Gastrocnemius medialis (tissue), 4 donors: ENCODE data around the gene COL23A1. TPM values are rescaled to one million over a fixed set of nuclear protein-coding genes. Genes with fewer than 3 reads are reported as not detected.

Experiments
- ATAC-seq, 2 donors: fragments of 150-250 bp; one replicate each; pipeline ENCODE4 v1.9.1; 2016
- DNase-seq, 2 donors: peaks; one replicate each; pipeline ENCODE4 v3.0.0-alpha.2; 2019
- H3K27ac ChIP-seq, 4 donors: fragments of 200-600 bp; sonication (generic); 1 replicate in 1 of 4; 2 replicates in 3 of 4; pipeline ENCODE4 v1.5.1; 2016 to 2018; ENCODE audit warnings: mild to moderate bottlenecking in 2 of 4, moderate library complexity in 1 of 4
- H3K27me3 ChIP-seq, 3 donors: fragments of 200-600 bp; sonication (generic) in 2 of 3; 1 replicate in 1 of 3; 2 replicates in 2 of 3; pipeline versions ENCODE4 v1.5.1 to v1.6.0; 2016 to 2019; ENCODE audit warnings: mild to moderate bottlenecking in 1 of 3, moderate library complexity in 1 of 3
- H3K36me3 ChIP-seq, 2 donors: fragments of 200-600 bp; sonication (generic) in 1 of 2; one replicate each; pipeline ENCODE4 v1.5.1; 2017 to 2018
- H3K4me1 ChIP-seq, 2 donors: fragments of 200-600 bp; sonication (generic) in 1 of 2; one replicate each; pipeline ENCODE4 v1.5.1; 2016 to 2017; ENCODE audit warnings: mild to moderate bottlenecking in 2 of 2
- H3K4me3 ChIP-seq, 4 donors: fragments of 200-600 bp; sonication (generic) in 3 of 4; 1 replicate in 1 of 4; 2 replicates in 3 of 4; pipeline ENCODE4 v1.5.1; 2016 to 2019; ENCODE audit warnings: mild to moderate bottlenecking in 2 of 4
- H3K9me3 ChIP-seq, 3 donors: fragments of 200-600 bp; sonication (generic) in 2 of 3; 1 replicate in 1 of 3; 2 replicates in 2 of 3; pipeline ENCODE4 v1.5.1; 2016 to 2019
- POLR2A ChIP-seq, 2 donors: fragments of 450-650 bp; IDR thresholded peaks; one replicate each; pipeline ENCODE4 v1.6.1; 2017; ENCODE audit warnings: antibody characterized with exemption in 2 of 2, mild to moderate bottlenecking in 2 of 2, moderate library complexity in 2 of 2
- in situ Hi-C, 4 donors: fragments of 200-750 bp; cut with MboI; loops; one replicate each; pipeline versions ENCODE4 v1.15.0 to v1.8.0; 2017; ENCODE audit warnings: low sequenced_read_pairs in 4 of 4
- intact Hi-C: fragments of 100-400 bp; cut with DNase I; formaldehyde crosslinking; loops from one replicate; pipeline ENCODE4 v1.15.1; 2023; ENCODE audit warnings: low total_unique reads
- total RNA-seq, 4 donors: library from RNA; depleted of rRNA; stranded (reverse); fragments of >200 nt; gene quantifications; one replicate each; pipeline versions ENCODE4 v1.1.0 to v1.2.3, GENCODE V29; 2016
- TF ChIP-seq, protein P1 (sequence below), 5 experiments: fragments of 450-650 bp in 3 of 5; fragments of 200-600 bp in 2 of 5; sonication (generic) in 2 of 5; IDR thresholded peaks in 4 of 5; conservative IDR thresholded peaks in 1 of 5; 1 replicate in 4 of 5; 2 replicates in 1 of 5; pipeline ENCODE4 v1.5.1; 2016 to 2019; ENCODE audit warnings: antibody characterized with exemption in 5 of 5, mild to moderate bottlenecking in 3 of 5, moderate library complexity in 3 of 5

Gene COL23A1
- total RNA-seq, 4 donors from 2014 or later, result 0.62 to 1.1 (median 0.97) TPM; not detected in 1

DNA sequence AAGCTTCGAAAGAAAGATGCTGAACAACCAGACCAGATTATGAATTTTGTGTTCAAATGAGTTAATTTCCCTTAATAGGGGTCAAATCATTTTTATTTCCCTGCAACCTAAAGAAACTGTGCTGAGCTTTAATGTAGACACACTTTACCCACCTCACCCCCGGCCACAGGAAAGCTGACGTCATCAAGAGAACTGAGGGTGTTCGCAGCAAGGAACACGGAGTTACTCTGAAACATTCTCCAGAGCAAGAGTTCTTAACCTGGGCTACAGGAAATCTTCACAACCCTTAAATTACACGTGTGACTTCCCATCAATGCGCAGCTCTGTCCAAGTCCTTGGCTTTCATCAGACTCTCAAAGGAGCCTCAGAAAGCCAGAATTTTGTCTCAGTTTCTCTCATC lies 116.3 kb downstream of the COL23A1 start:
- in situ Hi-C loops (no loop called here), intact Hi-C loops (no loop called here)
- Histone ChIP-seq H3K27me3 (no peaks in the 10 kb centered on the region), H3K4me3 (no peak overlapping the region), H3K9me3 (peaks cover 0 to 3% (median 0%) of the 10 kb centered on the region in 3 donors), H3K4me1 (no peaks in the 10 kb centered on the region), H3K27ac (no peak overlapping the region), H3K36me3 (no peaks in the 10 kb centered on the region)
- DNase-seq, result no peak
- no peak for ATAC-seq
- TF ChIP-seq, protein P1, sequence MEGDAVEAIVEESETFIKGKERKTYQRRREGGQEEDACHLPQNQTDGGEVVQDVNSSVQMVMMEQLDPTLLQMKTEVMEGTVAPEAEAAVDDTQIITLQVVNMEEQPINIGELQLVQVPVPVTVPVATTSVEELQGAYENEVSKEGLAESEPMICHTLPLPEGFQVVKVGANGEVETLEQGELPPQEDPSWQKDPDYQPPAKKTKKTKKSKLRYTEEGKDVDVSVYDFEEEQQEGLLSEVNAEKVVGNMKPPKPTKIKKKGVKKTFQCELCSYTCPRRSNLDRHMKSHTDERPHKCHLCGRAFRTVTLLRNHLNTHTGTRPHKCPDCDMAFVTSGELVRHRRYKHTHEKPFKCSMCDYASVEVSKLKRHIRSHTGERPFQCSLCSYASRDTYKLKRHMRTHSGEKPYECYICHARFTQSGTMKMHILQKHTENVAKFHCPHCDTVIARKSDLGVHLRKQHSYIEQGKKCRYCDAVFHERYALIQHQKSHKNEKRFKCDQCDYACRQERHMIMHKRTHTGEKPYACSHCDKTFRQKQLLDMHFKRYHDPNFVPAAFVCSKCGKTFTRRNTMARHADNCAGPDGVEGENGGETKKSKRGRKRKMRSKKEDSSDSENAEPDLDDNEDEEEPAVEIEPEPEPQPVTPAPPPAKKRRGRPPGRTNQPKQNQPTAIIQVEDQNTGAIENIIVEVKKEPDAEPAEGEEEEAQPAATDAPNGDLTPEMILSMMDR (IDR thresholded peaks at IDR 0.05 in 4 of 5, conservative IDR thresholded peaks at IDR 0.05 in 1 of 5), result no peak
- TF ChIP-seq POLR2A (IDR thresholded peaks at IDR 0.05), result no peak

DNA sequence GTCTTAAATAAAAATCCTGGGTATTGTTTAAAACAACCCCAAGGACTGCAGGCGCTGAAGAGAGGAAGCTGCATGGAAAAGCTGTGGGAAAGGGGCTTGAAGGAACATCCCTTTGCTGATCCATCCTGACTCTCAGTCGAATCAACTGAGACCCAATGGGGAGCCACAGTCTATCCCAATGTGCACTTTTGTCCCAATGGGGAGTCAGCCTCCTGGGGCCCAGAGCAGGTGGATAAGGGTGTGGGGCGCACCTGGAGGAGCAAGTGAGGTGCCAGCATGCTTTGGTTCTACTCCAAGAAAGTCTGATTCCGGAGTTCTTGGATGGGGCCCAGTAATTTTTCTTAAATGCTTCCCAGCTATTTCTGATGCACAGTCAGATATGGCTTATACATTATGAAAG lies 118.1 kb downstream of the COL23A1 start:
- Histone ChIP-seq H3K4me1 (no peaks in the 10 kb centered on the region), H3K4me3 (no peak overlapping the region), H3K9me3 (peaks cover 0 to 3% (median 0%) of the 10 kb centered on the region in 3 donors), H3K27ac (no peak overlapping the region), H3K36me3 (no peaks in the 10 kb centered on the region), H3K27me3 (no peaks in the 10 kb centered on the region)
- TF ChIP-seq POLR2A (IDR thresholded peaks at IDR 0.05), result no peak
- TF ChIP-seq, protein P1 (IDR thresholded peaks at IDR 0.05 in 4 of 5, conservative IDR thresholded peaks at IDR 0.05 in 1 of 5), result no peak
- ATAC-seq (no peak), DNase-seq (no peak)
- in situ Hi-C loops (no loop called here), intact Hi-C loops (no loop called here)

DNA sequence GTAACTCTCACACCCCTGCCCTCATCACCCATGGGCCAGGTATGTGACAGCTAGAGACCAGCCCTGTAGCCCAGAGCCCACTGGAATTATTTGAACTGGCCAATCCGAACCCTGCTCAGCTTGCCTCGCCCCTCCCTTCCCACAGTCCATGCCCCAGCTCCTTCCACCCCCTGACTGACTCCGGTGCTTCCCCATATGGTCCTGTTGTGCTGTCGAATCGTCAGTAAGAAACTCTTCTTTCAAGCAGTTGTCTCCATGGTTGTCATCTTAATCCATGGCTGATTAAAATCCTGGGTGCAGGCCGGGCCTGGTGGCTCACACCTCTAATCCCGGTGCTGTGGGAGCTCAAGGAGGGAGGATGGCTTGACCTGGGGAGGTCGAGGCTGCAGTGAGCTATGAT lies 118.5 kb downstream of the COL23A1 start:
- Histone ChIP-seq H3K4me1 (no peaks in the 10 kb centered on the region), H3K9me3 (peaks cover 0 to 3% (median 0%) of the 10 kb centered on the region in 3 donors), H3K4me3 (no peak overlapping the region), H3K27me3 (no peaks in the 10 kb centered on the region), H3K36me3 (no peaks in the 10 kb centered on the region), H3K27ac (no peak overlapping the region)
- TF ChIP-seq, protein P1 (IDR thresholded peaks at IDR 0.05 in 4 of 5, conservative IDR thresholded peaks at IDR 0.05 in 1 of 5), result no peak
- TF ChIP-seq POLR2A (IDR thresholded peaks at IDR 0.05), result no peak
- in situ Hi-C loops, result no loop called here
- intact Hi-C loops, result no loop called here
- ATAC-seq (no peak), DNase-seq (no peak)

DNA sequence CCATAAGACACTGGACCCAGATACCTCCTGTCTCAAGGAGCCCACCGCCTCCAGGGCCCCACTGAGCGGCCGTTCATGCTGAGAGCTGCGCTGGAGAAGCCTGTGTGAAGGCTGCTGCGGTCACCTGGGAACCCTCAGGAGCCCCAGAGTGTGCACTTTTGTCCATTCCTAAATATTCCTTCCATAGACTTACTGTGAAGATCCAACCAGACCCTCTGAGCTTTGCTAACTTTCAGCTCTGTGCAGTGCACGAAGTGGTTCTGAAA lies 119.5 kb downstream of the COL23A1 start:
- in situ Hi-C loops, result no loop called here
- ATAC-seq (no peak), DNase-seq (no peak)
- TF ChIP-seq POLR2A (IDR thresholded peaks at IDR 0.05), result no peak
- TF ChIP-seq, protein P1 (IDR thresholded peaks at IDR 0.05 in 4 of 5, conservative IDR thresholded peaks at IDR 0.05 in 1 of 5), result no peak
- intact Hi-C loops, result no loop called here
- Histone ChIP-seq H3K27me3 (no peaks in the 10 kb centered on the region), H3K36me3 (no peaks in the 10 kb centered on the region), H3K9me3 (peaks cover 0 to 3% (median 0%) of the 10 kb centered on the region in 3 donors), H3K4me3 (no peak overlapping the region), H3K4me1 (no peaks in the 10 kb centered on the region), H3K27ac (no peak overlapping the region)

DNA sequence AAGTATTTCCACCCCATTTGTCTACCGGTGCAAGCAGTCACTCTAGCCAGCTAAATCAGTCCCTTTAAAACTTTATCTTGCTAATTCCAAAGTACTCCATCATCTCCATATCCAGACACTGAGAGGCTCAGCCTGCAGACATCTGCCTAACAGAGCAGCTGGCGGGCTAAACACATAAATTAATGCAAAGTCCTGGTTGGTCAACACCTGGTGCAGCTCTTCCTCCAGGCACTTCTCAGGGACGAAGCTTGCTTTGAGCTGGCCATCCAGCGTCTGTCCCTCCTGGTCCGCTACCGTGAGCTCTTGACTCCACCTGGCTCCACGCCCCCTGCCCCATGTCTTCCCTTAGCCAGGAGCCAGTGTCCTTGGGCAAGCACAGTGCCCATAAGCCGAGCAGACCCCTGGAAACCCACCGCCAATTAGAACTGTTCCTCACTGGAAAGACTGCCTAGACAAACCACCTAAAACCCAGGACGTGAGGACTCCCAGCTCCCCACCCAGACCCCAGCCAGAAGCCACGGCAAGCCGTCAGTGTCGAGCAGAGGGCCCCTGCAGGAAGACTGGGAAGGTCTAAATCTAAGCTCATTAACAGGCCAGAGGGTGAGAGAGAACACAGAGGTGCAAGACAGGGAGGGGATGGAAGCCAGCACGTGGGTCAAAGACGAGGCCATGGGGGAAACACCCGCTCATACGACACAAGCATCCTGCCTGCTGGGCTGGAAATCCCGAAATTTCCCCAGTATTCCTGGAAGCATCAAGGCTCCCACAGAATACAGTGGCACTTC lies 120.0 kb downstream of the COL23A1 start:
- intact Hi-C loops, result no loop called here
- TF ChIP-seq POLR2A (IDR thresholded peaks at IDR 0.05), result no peak
- TF ChIP-seq, protein P1 (IDR thresholded peaks at IDR 0.05 in 4 of 5, conservative IDR thresholded peaks at IDR 0.05 in 1 of 5), result no peak
- Histone ChIP-seq H3K9me3 (peaks cover 0 to 3% (median 0%) of the 10 kb centered on the region in 3 donors), H3K4me1 (no peaks in the 10 kb centered on the region), H3K4me3 (no peak overlapping the region), H3K27me3 (no peaks in the 10 kb centered on the region), H3K27ac (no peak overlapping the region), H3K36me3 (no peaks in the 10 kb centered on the region)
- in situ Hi-C loops, result no loop called here
- DNase-seq, result no peak
- no peak for ATAC-seq
